Measurements from ENCODE around the gene SCGB1D2.
"Not testable (repeated sequence)": the region's sequence is repeated elsewhere in the genome, so short reads cannot be mapped to it uniquely, and the experiment has no call there.

- TF ChIP-seq POLR2A, CTCF, EP300, POLR2AphosphoS5 (IDR thresholded peaks at IDR 0.05): not testable (repeated sequence)
These were observed 44.6 kb upstream of the SCGB1D2 start for GRCh38 chr11:62197400-62197799.

All from suprapubic skin (tissue), 4 donors.